ENCODE results near the gene SIRT5. TPM values are rescaled to one million over a fixed set of nuclear protein-coding genes. Genes with fewer than 3 reads are reported as not detected.

SIRT5 gene
- total RNA-seq, 1 donor from 2014 or later, result 12.4 TPM

- H3K4me1 Mint-ChIP-seq, result peaks cover 16% of the 10 kb centered on the region
- no peak overlapping the region for H3K27ac Mint-ChIP-seq
- TF ChIP-seq CTCF (IDR thresholded peaks at IDR 0.05), result no peak
- no peak for ATAC-seq (ENCODE audit: low read depth)
- POLR2A ChIA-PET, result no interaction called here
- no peaks in the 10 kb centered on the region for H3K27me3 Mint-ChIP-seq
- peaks cover 76% of the 10 kb centered on the region for H3K36me3 Mint-ChIP-seq (ENCODE audit: low read depth)
- no peak for DNase-seq
- CTCF ChIA-PET, result interaction anchor here (0.7 kb wide), 1 partner anchor 18 kb away, joined by 3 read pairs; no protein-coding TSS in a partner anchor
- H3K4me3 Mint-ChIP-seq, result no peak overlapping the region
- H3K9me3 Mint-ChIP-seq, result no peaks in the 10 kb centered on the region
- intact Hi-C loops (cut with micrococcal nuclease), result no loop called here
These were observed 58.9 kb downstream of the SIRT5 start for GRCh38 chr6:13633343-13633742.

GRCh38 chr6:13635948-13636658, 61.7 kb downstream of the SIRT5 start:
- H3K27ac Mint-ChIP-seq, result no peak overlapping the region
- no peaks in the 10 kb centered on the region for H3K27me3 Mint-ChIP-seq
- no peak for DNase-seq
- H3K4me1 Mint-ChIP-seq, result peaks cover 8% of the 10 kb centered on the region
- TF ChIP-seq CTCF (IDR thresholded peaks at IDR 0.05), result no peak
- H3K36me3 Mint-ChIP-seq (ENCODE audit: low read depth), result peaks cover 77% of the 10 kb centered on the region
- no peaks in the 10 kb centered on the region for H3K9me3 Mint-ChIP-seq
- H3K4me3 Mint-ChIP-seq, result no peak overlapping the region
- POLR2A ChIA-PET, result interaction anchor here (1.3 kb wide), 1 partner anchor 21 kb away, joined by 5 read pairs; the partner anchor contains the start of gene NOL7
- CTCF ChIA-PET, result interaction anchor here (0.6 to 1.4 kb wide), 2 partner anchors 35 to 129 kb away, joined by 3 to 4 read pairs; no protein-coding TSS in a partner anchor
- ATAC-seq (ENCODE audit: low read depth), result no peak
- intact Hi-C loops (cut with micrococcal nuclease), result no loop called here

GRCh38 chr6:13638014-13638413, 63.6 kb downstream of the SIRT5 start:
- ATAC-seq (ENCODE audit: low read depth), result no peak
- Mint-ChIP-seq H3K27me3 (no peaks in the 10 kb centered on the region), H3K4me3 (no peak overlapping the region), H3K4me1 (peaks cover 8% of the 10 kb centered on the region), H3K9me3 (no peaks in the 10 kb centered on the region), H3K36me3 (ENCODE audit: low read depth) (peaks cover 69% of the 10 kb centered on the region), H3K27ac (no peak overlapping the region)
- no peak for DNase-seq
- CTCF ChIA-PET, result no interaction called here
- intact Hi-C loops (cut with micrococcal nuclease), result no loop called here
- POLR2A ChIA-PET, result no interaction called here
- no peak for TF ChIP-seq CTCF (IDR thresholded peaks at IDR 0.05)

GRCh38 chr6:13638626-13639025, 64.2 kb downstream of the SIRT5 start:
- Mint-ChIP-seq H3K9me3 (no peaks in the 10 kb centered on the region), H3K27ac (no peak overlapping the region), H3K4me3 (no peak overlapping the region), H3K27me3 (no peaks in the 10 kb centered on the region), H3K4me1 (peaks cover 8% of the 10 kb centered on the region), H3K36me3 (ENCODE audit: low read depth) (peaks cover 72% of the 10 kb centered on the region)
- DNase-seq (no peak), ATAC-seq (ENCODE audit: low read depth) (no peak)
- POLR2A ChIA-PET, result interaction anchor here (1.2 kb wide), 1 partner anchor 23 kb away, joined by 5 read pairs; the partner anchor contains the start of gene NOL7
- TF ChIP-seq CTCF (IDR thresholded peaks at IDR 0.05), result no peak
- CTCF ChIA-PET, result no interaction called here
- intact Hi-C loops (cut with micrococcal nuclease), result no loop called here

- Mint-ChIP-seq H3K36me3 (ENCODE audit: low read depth) (peaks cover 55% of the 10 kb centered on the region), H3K4me3 (no peak overlapping the region), H3K27me3 (no peaks in the 10 kb centered on the region), H3K9me3 (no peaks in the 10 kb centered on the region), H3K4me1 (peaks cover 3% of the 10 kb centered on the region), H3K27ac (no peak overlapping the region)
- ATAC-seq (ENCODE audit: low read depth) (no peak), DNase-seq (no peak)
- intact Hi-C loops (cut with micrococcal nuclease), result no loop called here
- ChIA-PET CTCF (no interaction called here), POLR2A (interaction anchor here (0.6 kb wide), 1 partner anchor 45 kb away, joined by 3 read pairs; no protein-coding TSS in a partner anchor)
- no peak for TF ChIP-seq CTCF (IDR thresholded peaks at IDR 0.05)
These were observed 66.9 kb downstream of the SIRT5 start for GRCh38 chr6:13641315-13641714.

Measured in activated B cell treated with CpG ODN at 0.5 μM for 24 hours (primary cell).